Adrenal gland (tissue), 19 donors: Measurements from ENCODE around the gene DPP4. TPM values are rescaled to one million over a fixed set of nuclear protein-coding genes. Genes with fewer than 3 reads are reported as not detected.
A peak's percentile ranks its signal among the peaks of the same experiment; 100 is the strongest.

ENCODE experiments used
- DNase-seq, 7 donors: peaks; one replicate each; pipeline ENCODE4 v3.0.0-alpha.2; 2019 to 2020
- H3K27ac ChIP-seq, 5 donors: fragments of 200-600 bp; sonication (generic) in 4 of 5; 1 replicate in 3 of 5; 2 replicates in 2 of 5; pipeline versions ENCODE4 v1.5.1 to v1.8.0; 2016 to 2020; ENCODE audit warnings: mild to moderate bottlenecking in 1 of 5
- H3K27me3 ChIP-seq: fragments of 200-600 bp; 2 replicates; pipeline ENCODE4 v1.8.0; 2021
- H3K36me3 ChIP-seq, 2 donors: fragments of 200-600 bp; replicated peaks in 1 of 2; 1 replicate in 1 of 2; 2 replicates in 1 of 2; pipeline versions ENCODE4 v1.5.1 to v1.8.0; 2018 to 2022
- H3K4me1 ChIP-seq, 2 donors: fragments of 200-600 bp; replicated peaks in 1 of 2; 1 replicate in 1 of 2; 2 replicates in 1 of 2; pipeline versions ENCODE4 v1.5.1 to v1.8.0; 2018 to 2021
- H3K4me3 ChIP-seq, 4 donors: fragments of 200-600 bp; sonication (generic) in 3 of 4; one replicate each; pipeline ENCODE4 v1.5.1; 2016 to 2018
- H3K9me3 ChIP-seq, 3 donors: fragments of 200-600 bp; sonication (generic) in 1 of 3; replicated peaks in 1 of 3; 1 replicate in 2 of 3; 2 replicates in 1 of 3; pipeline versions ENCODE4 v1.5.1 to v1.8.0; 2016 to 2021
- POLR2A ChIP-seq, 2 donors: fragments of 450-650 bp; IDR thresholded peaks; one replicate each; pipeline ENCODE4 v1.6.1; 2017; ENCODE audit warnings: antibody characterized with exemption in 2 of 2, mild to moderate bottlenecking in 2 of 2, moderate library complexity in 1 of 2
- WGBS, 4 donors: extraction: QIAGEN DNeasy Blood & Tissue Kit in 2 of 4; methylation state at CpG; one replicate each; pipeline versions ENCODE4 v1.1.5 to v1.1.7; 2013 to 2017; 5-methylcytosine and 5-hydroxymethylcytosine counted together
- intact Hi-C, 2 donors: fragments of 100-400 bp; cut with DNase I; formaldehyde crosslinking; loops; one replicate each; pipeline versions ENCODE4 v1.14.1 to v1.15.0; 2022 to 2023
- long read RNA-seq, 10 donors: library from polyadenylated mRNA in 3 of 10; unstranded in 2 of 10; stranded (forward) in 1 of 10; transcript quantifications; one replicate each; pipeline ENCODE4 v2.0.0 and lab custom pipeline, GENCODE V29; 2021 to 2026
- polyA plus RNA-seq, 3 donors: library from polyadenylated mRNA; stranded (reverse); fragments of 200-250 nt in 2 of 3; fragments of 350-450 nt in 1 of 3; fragmentation: Illumina TruSeq in 1 of 3; extraction: RNeasy Lipid Tissue Mini Kit (QIAGEN cat#74804) in 1 of 3; gene quantifications; one replicate each; pipeline ENCODE4 v1.2.3, GENCODE V29; 2013 to 2014
- total RNA-seq, 9 donors: library from RNA; depleted of rRNA in 4 of 9; stranded (reverse); fragments of >200 nt in 4 of 9; fragments of 120-200 nt in 1 of 9; fragmentation: NEBNext Ultra II Directional in 1 of 9; extraction: Animal tissue kit (Norgen Biotek cat#: 25700) in 1 of 9; gene quantifications; one replicate each; pipeline versions ENCODE4 v1.1.0 to v1.2.4, GENCODE V29; 2013 to 2023
- TF ChIP-seq, protein P1 (sequence below), 6 experiments: fragments of 450-650 bp in 4 of 6; fragments of 200-600 bp in 2 of 6; sonication (generic) in 1 of 6; IDR thresholded peaks; 1 replicate in 5 of 6; 2 replicates in 1 of 6; pipeline versions ENCODE4 v1.5.1 to v1.8.0; 2016 to 2021; ENCODE audit warnings: antibody characterized with exemption in 6 of 6, mild to moderate bottlenecking in 2 of 6, moderate library complexity in 1 of 6
- donor health status: healthy with polysubstance abuse.
- donor health status: Bipolar disorder and iron deficiency.
- donor health status: DM: yes; HTN: yes; CAD: no.
- donor health status: DM: no; HTN: no; CAD: no.
- donor health status: DM: no; HTN: no; CAD: no.
- donor health status: DM: yes; HTN: yes; CAD: no.

DPP4 gene
- total RNA-seq (10 to 100 TPM in 4 of 9 donors, 1 to 10 TPM in 5; 1.9 to 49.2 (median 8.0) TPM), polyA plus RNA-seq (1 to 10 TPM in 1 of 3 donors, under 1 TPM in 2; 0.72 to 8.0 (median 0.77) TPM)
- long read RNA-seq, donor 1, partial matches to known transcripts: 0 of 1 reads
- long read RNA-seq, donor 1, other reads (novel, unspliced or antisense): 0 of 1 reads
- long read RNA-seq, donor 2, partial matches to known transcripts: 0 of 2 reads
- long read RNA-seq, donor 2, other reads (novel, unspliced or antisense): 0 of 2 reads
- long read RNA-seq, donor 3, partial matches to known transcripts: 0 of 2 reads
- long read RNA-seq, donor 3, other reads (novel, unspliced or antisense): 0 of 2 reads
- long read RNA-seq, donor 4, partial matches to known transcripts: 1 of 4 reads
- long read RNA-seq, donor 4, other reads (novel, unspliced or antisense): 3 of 4 reads
- long read RNA-seq, donor 5, partial matches to known transcripts: 0 of 4 reads
- long read RNA-seq, donor 5, other reads (novel, unspliced or antisense): 1 of 4 reads
- long read RNA-seq, donor 6: 0 reads
- long read RNA-seq, donor 7: 0 reads
- long read RNA-seq, donor 8, partial matches to known transcripts: 0 of 3 reads
- long read RNA-seq, donor 8, other reads (novel, unspliced or antisense): 0 of 3 reads
- long read RNA-seq, donor 9, partial matches to known transcripts: 0 of 1 reads
- long read RNA-seq, donor 9, other reads (novel, unspliced or antisense): 0 of 1 reads
- long read RNA-seq, donor 10: 0 reads

DNA sequence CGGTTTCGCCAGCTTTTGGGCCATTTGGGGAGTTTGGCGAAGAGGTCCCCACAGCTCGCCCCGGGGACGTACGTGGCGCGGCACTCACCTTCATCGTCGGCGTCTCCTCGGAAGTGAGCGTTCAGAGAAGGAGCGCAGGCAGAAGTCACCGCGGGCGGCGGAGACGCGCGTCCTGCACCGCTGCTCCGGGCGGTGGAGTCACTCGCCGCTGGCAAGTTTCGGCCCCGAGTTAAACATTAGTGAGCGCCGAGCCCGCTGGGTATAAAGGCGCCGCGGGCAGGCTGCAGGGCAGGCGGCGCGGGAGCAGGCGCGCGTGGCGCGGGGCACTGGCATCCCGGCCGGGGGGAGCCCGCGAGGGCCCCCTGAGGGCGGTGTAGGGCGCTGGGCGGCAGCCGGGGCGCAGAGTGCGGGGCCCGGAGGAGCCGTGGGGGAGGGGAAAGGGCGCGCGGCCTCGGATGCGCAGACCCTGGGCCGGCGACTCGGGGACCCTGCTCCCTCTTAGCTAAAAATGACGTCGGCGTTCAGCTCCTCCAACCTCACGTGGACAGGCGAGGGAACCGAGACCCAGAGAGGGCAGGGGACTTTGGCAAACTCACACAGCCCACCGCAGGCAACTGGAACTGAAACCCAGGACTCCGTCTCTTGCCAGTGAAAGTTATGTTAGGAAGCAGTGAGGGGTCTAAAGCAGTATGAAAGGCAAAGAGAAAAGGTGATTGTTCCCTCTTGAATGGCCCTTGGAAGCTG is at the start of gene DPP4:
TSS of gene DPP4 (minus strand) at position 328 of the 744 bp plus-strand sequence. CDS start at position 94, 234 bp downstream.
- Histone ChIP-seq H3K4me1 (peaks cover 0 to 9% of the 10 kb centered on the region in 2 donors), H3K9me3 (peaks cover 0 to 3% (median under 1%) of the 10 kb centered on the region in 3 donors), H3K27me3 (peaks cover 13% of the 10 kb centered on the region), H3K36me3 (no peaks in the 10 kb centered on the region), H3K4me3 (peak within 1 kb of the TSS in 2 of 4 donors; percentile 43 to 78), H3K27ac (peak within 1 kb of the TSS in 1 of 5 donors; percentile 53)
- intact Hi-C loops: no loop called here
- peak; percentile 37 to 56 (median 44) for DNase-seq
- TF ChIP-seq, protein P1, sequence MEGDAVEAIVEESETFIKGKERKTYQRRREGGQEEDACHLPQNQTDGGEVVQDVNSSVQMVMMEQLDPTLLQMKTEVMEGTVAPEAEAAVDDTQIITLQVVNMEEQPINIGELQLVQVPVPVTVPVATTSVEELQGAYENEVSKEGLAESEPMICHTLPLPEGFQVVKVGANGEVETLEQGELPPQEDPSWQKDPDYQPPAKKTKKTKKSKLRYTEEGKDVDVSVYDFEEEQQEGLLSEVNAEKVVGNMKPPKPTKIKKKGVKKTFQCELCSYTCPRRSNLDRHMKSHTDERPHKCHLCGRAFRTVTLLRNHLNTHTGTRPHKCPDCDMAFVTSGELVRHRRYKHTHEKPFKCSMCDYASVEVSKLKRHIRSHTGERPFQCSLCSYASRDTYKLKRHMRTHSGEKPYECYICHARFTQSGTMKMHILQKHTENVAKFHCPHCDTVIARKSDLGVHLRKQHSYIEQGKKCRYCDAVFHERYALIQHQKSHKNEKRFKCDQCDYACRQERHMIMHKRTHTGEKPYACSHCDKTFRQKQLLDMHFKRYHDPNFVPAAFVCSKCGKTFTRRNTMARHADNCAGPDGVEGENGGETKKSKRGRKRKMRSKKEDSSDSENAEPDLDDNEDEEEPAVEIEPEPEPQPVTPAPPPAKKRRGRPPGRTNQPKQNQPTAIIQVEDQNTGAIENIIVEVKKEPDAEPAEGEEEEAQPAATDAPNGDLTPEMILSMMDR (IDR thresholded peaks at IDR 0.05): peak in 1 of 6 experiments; percentile 3
- TF ChIP-seq POLR2A (IDR thresholded peaks at IDR 0.05): peak in 1 of 2 donors; percentile 39
- WGBS, 4 donors: 2 to 5% (median 2%) methylated on average over 25 to 71 of the region's 71 CpGs

DNA sequence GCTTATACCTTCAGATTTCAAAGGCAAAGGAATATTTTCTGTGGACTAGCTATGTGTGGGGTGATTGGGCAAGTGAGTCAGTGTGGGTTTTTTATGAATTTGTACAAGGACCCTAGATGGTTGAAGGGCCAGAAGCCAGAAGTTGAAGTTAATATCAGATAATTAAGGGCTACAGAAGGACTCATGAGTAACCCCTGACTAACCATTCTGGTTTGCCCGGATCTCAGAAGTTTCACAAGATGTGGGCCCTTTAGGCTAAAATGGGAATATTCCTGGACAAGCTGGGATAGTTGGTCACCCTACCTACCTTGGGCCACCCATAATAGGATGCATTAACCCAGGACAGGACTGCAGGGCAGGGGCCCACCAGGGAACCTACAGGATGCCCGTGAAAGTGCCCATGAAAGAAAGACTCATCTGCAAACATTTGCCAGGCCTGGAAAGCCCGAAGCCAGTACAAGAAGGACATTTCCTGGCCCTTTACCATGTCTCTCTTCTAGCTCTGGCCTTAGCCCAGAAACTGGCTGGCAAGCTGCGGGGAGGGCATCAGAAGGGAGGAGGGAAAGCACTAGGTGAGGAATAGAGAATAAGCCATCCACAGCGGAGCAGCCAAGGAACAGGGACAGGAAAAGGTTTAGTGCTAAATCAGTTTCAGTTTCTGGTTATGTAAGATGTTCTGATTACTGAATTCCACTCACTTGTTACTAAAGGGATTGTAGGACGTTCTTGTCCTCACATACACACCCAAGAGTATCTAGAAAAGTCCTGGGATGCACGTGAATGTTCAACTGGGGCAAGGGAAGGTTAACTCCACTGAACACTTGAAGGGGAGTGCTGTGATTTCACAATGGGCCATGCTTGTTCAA is 44.4 kb upstream of the DPP4 start:
- 43 to 59% (median 51%) methylated on average over 7 of the region's 7 CpGs for WGBS, 4 donors
- peak overlapping the region in 2 of 5 donors; percentile 59 to 61 for H3K27ac ChIP-seq
- intact Hi-C loops: no loop called here
- TF ChIP-seq, protein P1 (IDR thresholded peaks at IDR 0.05): no peak
- TF ChIP-seq POLR2A (IDR thresholded peaks at IDR 0.05): no peak
- peaks cover 0 to 1% (median 0%) of the 10 kb centered on the region in 3 donors for H3K9me3 ChIP-seq
- no peaks in the 10 kb centered on the region for H3K27me3 ChIP-seq
- no peak overlapping the region for H3K4me3 ChIP-seq
- no peaks in the 10 kb centered on the region for H3K36me3 ChIP-seq
- DNase-seq: peak; percentile 23 to 61 (median 49)
- H3K4me1 ChIP-seq: peaks cover 19 to 20% of the 10 kb centered on the region in 2 donors

DNA sequence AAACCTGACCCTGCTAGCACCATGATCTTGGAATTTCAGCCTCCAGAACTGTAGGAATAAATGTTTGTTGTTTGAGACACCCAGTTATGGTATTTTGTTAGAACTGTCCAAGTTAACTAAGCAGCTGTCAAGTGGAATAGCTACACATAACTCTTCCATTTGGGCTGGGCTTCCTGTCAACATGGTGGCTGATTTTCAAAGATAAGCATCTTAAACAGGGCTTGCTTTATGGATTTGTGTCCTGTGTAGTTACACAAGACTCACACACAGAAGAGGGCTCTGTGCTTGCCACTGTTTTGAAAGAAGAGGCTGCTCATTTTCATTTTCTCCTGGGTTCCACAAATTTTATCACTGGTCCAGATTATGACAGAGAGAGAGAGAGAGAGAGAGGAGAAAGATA is 42.3 kb upstream of the DPP4 start:
- no peak overlapping the region for H3K4me3 ChIP-seq
- no peaks in the 10 kb centered on the region for H3K36me3 ChIP-seq
- H3K9me3 ChIP-seq: no peaks in the 10 kb centered on the region
- no peaks in the 10 kb centered on the region for H3K27me3 ChIP-seq
- peaks cover 22 to 23% of the 10 kb centered on the region in 2 donors for H3K4me1 ChIP-seq
- no peak for TF ChIP-seq POLR2A (IDR thresholded peaks at IDR 0.05)
- TF ChIP-seq, protein P1 (IDR thresholded peaks at IDR 0.05): no peak
- intact Hi-C loops: no loop called here
- no peak for DNase-seq
- no peak overlapping the region for H3K27ac ChIP-seq
